A673 (cell line): ENCODE data around the gene NGLY1. TPM values are rescaled to one million over a fixed set of nuclear protein-coding genes. Genes with fewer than 3 reads are reported as not detected.

ENCODE experiments used
- BruUV-seq: library from RNA; stranded (reverse); fragments of 400-500 nt; replicated peaks from 2 replicates; lab custom pipeline; 2021; lab: Mats Ljungman, UMichigan
- CTCF ChIA-PET: fragments of 300-600 bp; sonication (Branson Sonifier 250); formaldehyde crosslinking; loops from one replicate; lab custom pipeline; 2022; ENCODE audit warnings: antibody characterized with exemption; lab: Charles Lee
- POLR2A ChIA-PET: fragments of 300-600 bp; sonication (Branson Sonifier 250); formaldehyde crosslinking; loops from one replicate; lab custom pipeline; 2022; ENCODE audit warnings: antibody characterized with exemption; ENCODE audit not compliant: low non-redundant PET; lab: Charles Lee
- DNase-seq: peaks from one replicate; pipeline ENCODE4 v3.0.0-alpha.2; 2015; ENCODE audit warnings: low spot score
- H3K27ac ChIP-seq: fragments of 200-600 bp; sonication (generic); 2 replicates; pipeline ENCODE4 v1.5.1; 2016; ENCODE audit warnings: mixed run types, low read depth, mild to moderate bottlenecking, mixed read lengths, antibody characterized with exemption, low read length; ENCODE audit not compliant: poor library complexity, severe bottlenecking
- H3K27me3 ChIP-seq: fragments of 200-600 bp; sonication (generic); replicated peaks from 2 replicates; pipeline ENCODE4 v1.6.1; 2017; ENCODE audit warnings: mixed run types, low read depth, mild to moderate bottlenecking, mixed read lengths, antibody characterized with exemption, low read length; ENCODE audit not compliant: insufficient read depth, poor library complexity
- H3K36me3 ChIP-seq: fragments of 200-600 bp; sonication (generic); 2 replicates; pipeline ENCODE4 v1.6.1; 2016; ENCODE audit warnings: mixed run types, mild to moderate bottlenecking, mixed read lengths, antibody characterized with exemption, low read length; ENCODE audit not compliant: insufficient read depth, poor library complexity, severe bottlenecking
- H3K4me1 ChIP-seq: fragments of 200-600 bp; sonication (generic); 2 replicates; pipeline ENCODE4 v1.6.1; 2017; ENCODE audit warnings: mixed run types, mild to moderate bottlenecking, mixed read lengths, antibody characterized with exemption, low read length; ENCODE audit not compliant: insufficient read depth, poor library complexity, severe bottlenecking
- H3K4me3 ChIP-seq: fragments of 200-600 bp; sonication (generic); 2 replicates; pipeline ENCODE4 v1.5.1; 2016; ENCODE audit warnings: low read depth, mixed run types, mild to moderate bottlenecking, mixed read lengths, low read length; ENCODE audit not compliant: poor library complexity, severe bottlenecking
- H3K9me3 ChIP-seq: fragments of 200-600 bp; sonication (generic); 2 replicates; pipeline ENCODE4 v1.6.1; 2016; ENCODE audit warnings: mixed run types, low read depth, mild to moderate bottlenecking, mixed read lengths, antibody characterized with exemption, low read length; ENCODE audit not compliant: poor library complexity, severe bottlenecking
- CTCF ChIP-seq: fragments of 300-800, 200-600 bp; sonication (generic); conservative IDR thresholded peaks from 2 replicates; pipeline ENCODE4 v1.5.1; 2017; ENCODE audit warnings: low read depth, mild to moderate bottlenecking, antibody characterized with exemption, low read length, moderate library complexity, mixed read lengths
- EZH2 ChIP-seq: fragments of 200-600 bp; sonication (generic); IDR thresholded peaks from 2 replicates; pipeline ENCODE4 v1.6.1; 2017; ENCODE audit warnings: borderline replicate concordance, low read depth, mild to moderate bottlenecking, mixed read lengths, antibody characterized with exemption, low read length; ENCODE audit not compliant: poor library complexity, severe bottlenecking
- intact Hi-C: fragments of 100-400 bp; cut with micrococcal nuclease; formaldehyde crosslinking; loops from one replicate; pipeline ENCODE4 v1.10.0; 2022; ENCODE audit not compliant: unreplicated experiment
- total RNA-seq: library from RNA; stranded (reverse); gene quantifications from 2 replicates; pipeline ENCODE4 v1.2.3, GENCODE V29; 2021

NGLY1 gene
- total RNA-seq, 1 experiment from 2014 or later, result 30.4 TPM

GRCh38 chr3:25695731-25696420, 87.4 kb downstream of the NGLY1 start:
- CTCF ChIA-PET, result no interaction called here
- no peaks in the 10 kb centered on the region for H3K4me1 ChIP-seq
- intact Hi-C loops, result no loop called here

GRCh38 chr3:25693238-25693637, 90.0 kb downstream of the NGLY1 start:
- POLR2A ChIA-PET, result no interaction called here
- TF ChIP-seq EZH2 (no peak), CTCF (no peak)

More at GRCh38 chr3:25695731-25696420, 87.4 kb downstream of the NGLY1 start:
- TF ChIP-seq EZH2 (no peak), CTCF (no peak)
- no TSS peak for BruUV-seq
- Histone ChIP-seq H3K36me3 (no peaks in the 10 kb centered on the region), H3K27ac (no peak overlapping the region), H3K27me3 (no peaks in the 10 kb centered on the region), H3K4me3 (no peak overlapping the region), H3K9me3 (no peaks in the 10 kb centered on the region)
- DNase-seq, result no peak
- POLR2A ChIA-PET, result no interaction called here

GRCh38 chr3:25692341-25692740, 90.9 kb downstream of the NGLY1 start:
- Histone ChIP-seq H3K27ac (no peak overlapping the region), H3K4me3 (no peak overlapping the region), H3K27me3 (no peaks in the 10 kb centered on the region), H3K9me3 (no peaks in the 10 kb centered on the region), H3K4me1 (no peaks in the 10 kb centered on the region), H3K36me3 (no peaks in the 10 kb centered on the region)
- TF ChIP-seq EZH2 (no peak), CTCF (no peak)
- intact Hi-C loops, result no loop called here
- no TSS peak for BruUV-seq
- POLR2A ChIA-PET, result no interaction called here
- CTCF ChIA-PET, result no interaction called here
- DNase-seq, result no peak

More at GRCh38 chr3:25693238-25693637, 90.0 kb downstream of the NGLY1 start:
- Histone ChIP-seq H3K36me3 (no peaks in the 10 kb centered on the region), H3K27me3 (no peaks in the 10 kb centered on the region), H3K4me1 (no peaks in the 10 kb centered on the region), H3K9me3 (no peaks in the 10 kb centered on the region), H3K27ac (no peak overlapping the region), H3K4me3 (no peak overlapping the region)
- intact Hi-C loops, result no loop called here
- no peak for DNase-seq
- BruUV-seq, result no TSS peak
- CTCF ChIA-PET, result no interaction called here
